Activated naive CD4-positive, alpha-beta T cell treated with anti-CD3 and anti-CD28 coated beads for 36 hours (primary cell): ENCODE data around the gene RBBP6. TPM values are rescaled to one million over a fixed set of nuclear protein-coding genes. Genes with fewer than 3 reads are reported as not detected.

Source experiments
- CTCF ChIA-PET: fragments of 350-600 bp; sonication (Branson Sonifier 250); formaldehyde crosslinking; loops from one replicate; lab custom pipeline; 2021; ENCODE audit warnings: antibody characterized with exemption; lab: Charles Lee
- DNase-seq: peaks from one replicate; pipeline ENCODE4 v3.0.0-alpha.2; 2020
- H3K27ac Mint-ChIP-seq: one replicate; pipeline ENCODE4 v1.8.0; 2021; ENCODE audit warnings: mild to moderate bottlenecking, mixed read lengths
- H3K27me3 Mint-ChIP-seq: one replicate; pipeline ENCODE4 v1.8.0; 2021; ENCODE audit warnings: low read depth, mixed read lengths
- H3K36me3 Mint-ChIP-seq: one replicate; pipeline ENCODE4 v1.8.0; 2021; ENCODE audit warnings: low read depth, mixed read lengths
- H3K4me1 Mint-ChIP-seq: one replicate; pipeline ENCODE4 v1.8.0; 2021; ENCODE audit warnings: low read depth, mixed read lengths
- H3K4me3 Mint-ChIP-seq: one replicate; pipeline ENCODE4 v1.8.0; 2021; ENCODE audit warnings: mild to moderate bottlenecking, moderate library complexity, mixed read lengths
- H3K9me3 Mint-ChIP-seq: one replicate; pipeline ENCODE4 v1.8.0; 2021; ENCODE audit warnings: mixed read lengths
- intact Hi-C: fragments of 100-400 bp; cut with micrococcal nuclease; formaldehyde crosslinking; loops from one replicate; pipeline ENCODE4 v1.15.1; 2023
- total RNA-seq, 2 experiments: library from RNA; stranded (reverse); gene quantifications; one replicate each; pipeline ENCODE4 v1.2.3, GENCODE V29; 2021

RBBP6 gene
- total RNA-seq, 2 experiments from 2014 or later = 64.4 to 65.0 TPM

DNA sequence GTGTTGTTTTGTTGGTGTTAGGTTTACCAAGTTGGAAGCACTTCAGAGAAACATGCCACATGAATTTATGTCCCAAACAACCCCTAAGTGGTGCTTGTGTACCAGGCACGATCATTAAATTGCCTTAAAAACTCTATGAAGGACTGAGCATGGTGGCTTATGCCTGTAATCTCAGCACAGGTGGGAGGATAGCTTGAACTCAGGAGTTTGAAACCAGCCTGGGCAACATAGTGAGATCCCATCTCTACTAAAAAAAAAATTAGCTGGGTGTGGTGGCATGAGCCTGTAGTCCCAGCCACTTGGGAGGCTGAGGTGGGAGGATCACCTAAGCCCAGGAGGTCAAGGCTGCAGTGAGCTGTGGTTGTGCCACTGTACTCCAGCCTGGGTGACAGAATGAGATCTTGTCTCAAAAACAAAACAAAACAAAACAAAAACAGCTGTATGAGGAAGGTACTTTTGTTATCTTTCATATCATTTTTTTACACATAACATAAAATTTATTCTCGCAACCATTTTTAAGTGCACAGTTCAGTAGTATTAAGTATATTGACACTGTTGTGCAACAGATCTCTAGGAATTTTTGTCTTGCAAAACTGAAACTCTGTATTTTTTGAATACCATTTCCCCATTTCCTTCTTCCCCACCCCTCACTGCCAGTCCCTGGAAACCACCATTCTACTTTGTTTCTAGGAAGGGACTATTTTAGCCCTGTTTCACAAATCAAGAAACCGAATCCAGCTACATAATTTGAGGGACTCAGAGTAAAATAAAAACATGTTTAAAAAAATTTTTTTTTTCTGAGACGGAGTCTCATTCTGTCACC, 14.3 kb upstream of the RBBP6 start:
- Mint-ChIP-seq H3K4me1 (no peaks in the 10 kb centered on the region), H3K4me3 (no peak overlapping the region), H3K27me3 (no peaks in the 10 kb centered on the region), H3K9me3 (no peaks in the 10 kb centered on the region), H3K36me3 (no peaks in the 10 kb centered on the region), H3K27ac (no peak overlapping the region)
- no peak for DNase-seq
- intact Hi-C loops = no loop called here
- CTCF ChIA-PET = interaction anchor here (1.1 kb wide), 1 partner anchor 8 kb away, joined by 3 read pairs; no protein-coding TSS in a partner anchor

GRCh38 chr16:24525970-24526559, 13.3 kb upstream of the RBBP6 start:
- H3K27me3 Mint-ChIP-seq = no peaks in the 10 kb centered on the region
- H3K27ac Mint-ChIP-seq = no peak overlapping the region
- intact Hi-C loops = no loop called here
- H3K4me1 Mint-ChIP-seq = no peaks in the 10 kb centered on the region
- DNase-seq = no peak
- CTCF ChIA-PET = interaction anchor here (0.7 to 1.2 kb wide), 4 partner anchors 9 to 699 kb away, joined by 3 to 4 read pairs (median 4); no protein-coding TSS in a partner anchor
- H3K36me3 Mint-ChIP-seq = no peaks in the 10 kb centered on the region
- H3K9me3 Mint-ChIP-seq = no peaks in the 10 kb centered on the region
- no peak overlapping the region for H3K4me3 Mint-ChIP-seq

DNA sequence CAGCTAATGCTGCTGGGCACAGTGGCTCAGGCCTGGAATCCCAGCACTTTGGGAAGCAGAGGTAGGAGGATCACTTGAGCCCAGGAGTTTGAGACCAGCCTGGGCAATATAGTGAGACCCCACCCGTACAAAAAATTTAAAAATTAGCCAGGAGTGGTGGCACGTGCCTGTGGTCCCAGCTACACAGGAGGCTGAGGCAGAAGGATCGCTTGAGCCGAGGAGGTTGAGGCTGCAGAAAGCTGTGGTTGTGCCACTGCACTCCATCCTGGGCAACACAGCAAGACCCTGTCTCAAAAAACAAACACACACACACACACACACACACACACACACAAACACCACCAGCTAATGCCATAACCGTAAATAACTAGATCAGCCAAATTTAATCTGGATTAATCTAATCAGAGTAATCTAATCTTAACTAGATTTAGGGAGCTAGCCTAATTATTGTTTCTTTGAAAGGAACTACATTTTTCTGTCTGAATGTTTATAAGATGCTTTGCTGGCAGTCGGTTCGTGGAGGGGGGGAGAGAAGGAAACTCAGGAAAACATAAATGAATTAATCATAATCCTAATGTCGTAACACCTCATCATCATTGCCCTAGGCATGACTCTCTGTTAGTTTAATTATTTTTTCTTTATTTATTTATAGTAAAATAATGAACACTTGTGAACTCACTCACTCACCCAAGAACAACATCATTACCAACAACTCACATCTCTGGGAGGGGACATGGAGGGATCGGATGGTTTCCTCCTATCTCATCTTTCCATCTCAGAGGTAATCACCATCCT, 12.5 kb upstream of the RBBP6 start:
- no peaks in the 10 kb centered on the region for H3K36me3 Mint-ChIP-seq
- no peak overlapping the region for H3K4me3 Mint-ChIP-seq
- H3K27me3 Mint-ChIP-seq = no peaks in the 10 kb centered on the region
- no peak for DNase-seq
- H3K9me3 Mint-ChIP-seq = no peaks in the 10 kb centered on the region
- intact Hi-C loops = no loop called here
- H3K4me1 Mint-ChIP-seq = no peaks in the 10 kb centered on the region
- CTCF ChIA-PET = interaction anchor here (0.7 to 1.4 kb wide), 5 partner anchors 10 to 699 kb away, joined by 3 to 4 read pairs (median 4); no protein-coding TSS in a partner anchor
- H3K27ac Mint-ChIP-seq = no peak overlapping the region

DNA sequence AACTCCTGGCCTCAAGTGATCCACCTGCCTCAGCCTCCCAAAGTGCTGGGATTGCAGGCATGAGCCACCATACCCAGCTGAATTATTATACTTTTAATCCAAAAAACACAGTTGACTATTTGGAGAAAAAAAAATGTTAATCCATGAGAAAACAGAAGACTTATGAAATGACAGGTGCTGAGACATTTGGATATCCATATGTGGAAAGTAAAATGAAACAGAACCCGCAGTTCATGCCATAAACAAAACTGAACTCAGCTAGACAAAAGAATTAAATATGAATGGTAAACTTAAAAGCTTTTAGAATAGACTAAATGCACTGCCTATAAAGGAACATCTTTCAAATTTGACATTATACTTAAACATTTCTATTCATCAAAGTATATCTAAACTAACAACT, 8.2 kb upstream of the RBBP6 start:
- Mint-ChIP-seq H3K27me3 (no peaks in the 10 kb centered on the region), H3K27ac (no peak overlapping the region), H3K4me3 (no peak overlapping the region), H3K4me1 (no peaks in the 10 kb centered on the region), H3K9me3 (no peaks in the 10 kb centered on the region), H3K36me3 (no peaks in the 10 kb centered on the region)
- intact Hi-C loops = no loop called here
- CTCF ChIA-PET = no interaction called here
- DNase-seq = no peak

DNA sequence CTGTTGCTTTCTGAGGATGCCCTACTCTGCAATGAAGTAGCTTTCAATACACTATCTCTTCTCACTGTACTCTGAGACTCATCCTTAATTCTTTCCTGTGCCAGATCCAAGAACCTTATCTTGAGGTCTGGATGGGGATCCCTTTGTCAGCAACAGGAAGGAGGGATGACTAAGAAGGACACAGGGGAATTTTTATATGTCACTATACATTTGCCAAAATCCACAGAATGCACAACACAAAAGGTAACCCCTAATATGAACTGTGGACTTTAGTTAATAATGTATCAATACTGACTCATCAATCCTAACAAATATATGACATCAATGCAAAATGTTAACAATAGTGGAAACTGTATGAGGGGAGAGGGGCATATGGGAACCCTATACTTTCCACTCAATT, 4.7 kb upstream of the RBBP6 start:
- CTCF ChIA-PET = no interaction called here
- Mint-ChIP-seq H3K4me1 (peaks cover 4% of the 10 kb centered on the region), H3K4me3 (no peak overlapping the region), H3K36me3 (peaks cover 2% of the 10 kb centered on the region), H3K27me3 (no peaks in the 10 kb centered on the region), H3K27ac (no peak overlapping the region), H3K9me3 (no peaks in the 10 kb centered on the region)
- DNase-seq = no peak
- intact Hi-C loops = no loop called here

GRCh38 chr16:24535827-24536226, 3.5 kb upstream of the RBBP6 start:
- Mint-ChIP-seq H3K27ac (no peak overlapping the region), H3K36me3 (peaks cover 8% of the 10 kb centered on the region), H3K9me3 (no peaks in the 10 kb centered on the region), H3K4me1 (peaks cover 4% of the 10 kb centered on the region), H3K27me3 (no peaks in the 10 kb centered on the region), H3K4me3 (no peak overlapping the region)
- DNase-seq = no peak
- intact Hi-C loops = no loop called here
- CTCF ChIA-PET = interaction anchor here (0.7 kb wide), 1 partner anchor 22 kb away, joined by 4 read pairs; no protein-coding TSS in a partner anchor

DNA sequence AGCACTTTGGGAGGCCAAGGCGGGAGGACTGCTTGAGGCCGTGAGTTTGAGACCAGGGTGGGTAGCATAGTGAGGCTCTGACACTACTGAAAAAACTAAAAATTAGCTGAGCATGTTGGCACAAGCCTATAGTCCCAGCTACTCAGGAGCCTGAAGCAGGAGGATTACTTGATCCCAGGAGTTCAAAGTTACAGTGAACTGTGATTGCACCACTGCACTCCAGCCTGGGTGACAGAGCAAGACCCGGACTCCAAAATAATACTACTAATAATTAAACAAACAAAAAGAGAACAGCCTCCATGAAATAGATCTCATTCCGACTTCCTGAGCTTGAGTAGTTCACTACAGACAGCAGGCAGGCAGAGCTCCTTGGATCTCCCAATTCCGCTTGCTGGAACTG, 2.7 kb upstream of the RBBP6 start:
- H3K27me3 Mint-ChIP-seq = no peaks in the 10 kb centered on the region
- H3K4me3 Mint-ChIP-seq = no peak overlapping the region
- CTCF ChIA-PET = interaction anchor here (0.6 to 1.0 kb wide), 4 partner anchors 15 to 513 kb away, joined by 3 to 4 read pairs (median 3); no protein-coding TSS in a partner anchor
- intact Hi-C loops = no loop called here
- peaks cover 15% of the 10 kb centered on the region for H3K36me3 Mint-ChIP-seq
- H3K4me1 Mint-ChIP-seq = peaks cover 5% of the 10 kb centered on the region
- DNase-seq = no peak
- no peaks in the 10 kb centered on the region for H3K9me3 Mint-ChIP-seq
- H3K27ac Mint-ChIP-seq = no peak overlapping the region

- CTCF ChIA-PET = interaction anchor here (0.7 to 1.0 kb wide), 2 partner anchors 16 to 21 kb away, joined by 3 to 4 read pairs; no protein-coding TSS in a partner anchor
- peaks cover 24% of the 10 kb centered on the region for H3K36me3 Mint-ChIP-seq
- H3K9me3 Mint-ChIP-seq = no peaks in the 10 kb centered on the region
- H3K4me3 Mint-ChIP-seq = no peak overlapping the region
- peaks cover 13% of the 10 kb centered on the region for H3K4me1 Mint-ChIP-seq
- intact Hi-C loops = loop anchor here (2.0 kb wide), 2 partner anchors 511 to 721 kb away; no protein-coding TSS in a partner anchor
- no peaks in the 10 kb centered on the region for H3K27me3 Mint-ChIP-seq
- DNase-seq = no peak
- no peak overlapping the region for H3K27ac Mint-ChIP-seq
Measured at GRCh38 chr16:24537474-24538337, 1.7 kb upstream of the RBBP6 start.

GRCh38 chr16:24538756-24539294, 541 bp upstream of the RBBP6 start:
- Mint-ChIP-seq H3K4me1 (peaks cover 23% of the 10 kb centered on the region), H3K9me3 (no peaks in the 10 kb centered on the region), H3K36me3 (peaks cover 32% of the 10 kb centered on the region), H3K4me3 (peak overlapping the region; percentile 99), H3K27me3 (no peaks in the 10 kb centered on the region), H3K27ac (peak overlapping the region; percentile 100)
- CTCF ChIA-PET = interaction anchor here (0.6 to 1.1 kb wide), 6 partner anchors 9 to 217 kb away, joined by 3 to 4 read pairs (median 3); no protein-coding TSS in a partner anchor
- intact Hi-C loops = loop anchor here (2.0 kb wide), 2 partner anchors 510 to 720 kb away; no protein-coding TSS in a partner anchor
- no peak for DNase-seq

DNA sequence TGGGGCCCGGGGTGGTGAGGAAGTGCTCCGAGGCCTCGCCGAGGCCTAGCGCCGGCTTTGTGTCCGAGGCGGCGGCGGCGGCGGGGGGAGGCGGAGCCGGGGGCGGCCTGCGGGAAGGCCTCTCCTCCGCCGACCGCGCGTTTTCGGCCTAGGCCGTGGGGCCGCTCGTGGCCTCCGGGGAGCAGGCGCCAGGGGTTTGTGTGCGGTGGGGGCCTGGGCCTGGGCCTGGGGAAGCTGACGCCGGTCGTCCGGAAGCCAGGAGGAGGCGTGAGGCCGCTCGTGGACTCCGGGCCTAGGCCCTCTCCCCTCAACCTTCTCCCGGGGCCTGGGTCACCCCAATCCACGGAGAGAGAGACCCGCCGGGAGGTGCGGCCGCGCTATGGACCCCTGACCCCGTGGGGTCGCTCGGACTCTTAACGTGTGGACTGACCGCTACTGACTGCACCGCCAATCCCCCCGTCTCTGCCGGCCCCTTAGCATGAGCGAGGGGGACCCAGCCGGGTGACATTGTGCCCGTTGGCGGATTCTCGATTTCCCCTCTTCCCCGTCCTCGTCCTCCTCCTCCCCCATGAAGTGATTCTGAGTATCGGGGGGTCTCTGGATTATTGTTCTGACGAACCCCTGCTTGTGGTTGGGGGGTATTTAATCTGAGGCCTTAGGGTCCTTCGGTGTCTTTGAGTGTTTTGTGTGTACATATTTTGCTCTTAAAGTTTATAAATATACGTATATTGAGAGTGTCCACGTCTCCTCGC, 660 bp downstream of the RBBP6 start:
- peak overlapping the region; percentile 90 for H3K27ac Mint-ChIP-seq
- intact Hi-C loops = loop anchor here (1.0 to 10.0 kb wide), 7 partner anchors 189 to 719 kb away; partner anchors contain the start of genes ARHGAP17, LCMT1, PRKCB and TNRC6A
- peaks cover 34% of the 10 kb centered on the region for H3K4me1 Mint-ChIP-seq
- peaks cover 36% of the 10 kb centered on the region for H3K36me3 Mint-ChIP-seq
- DNase-seq = peak; percentile 51
- no peaks in the 10 kb centered on the region for H3K27me3 Mint-ChIP-seq
- H3K4me3 Mint-ChIP-seq = peak overlapping the region; percentile 99
- CTCF ChIA-PET = interaction anchor here (0.8 to 1.1 kb wide), 2 partner anchors 123 to 216 kb away, joined by 3 read pairs; no protein-coding TSS in a partner anchor
- no peaks in the 10 kb centered on the region for H3K9me3 Mint-ChIP-seq
